Chondrocyte (in vitro differentiated cells): ENCODE results near the gene TESMIN. TPM values are rescaled to one million over a fixed set of nuclear protein-coding genes. Genes with fewer than 3 reads are reported as not detected.

Experiments
- DNase-seq: peaks from one replicate; pipeline ENCODE4 v3.0.0; 2021; ENCODE audit warnings: mixed read lengths, low spot score
- H3K27ac Mint-ChIP-seq: one replicate; pipeline ENCODE4 v1.8.0; 2021; ENCODE audit warnings: mild to moderate bottlenecking, moderate library complexity, mixed read lengths; ENCODE audit not compliant: unreplicated experiment
- H3K27me3 Mint-ChIP-seq: 2 replicates; pipeline ENCODE4 v1.8.0; 2021; ENCODE audit warnings: low read depth, mixed read lengths
- H3K36me3 Mint-ChIP-seq: 2 replicates; pipeline ENCODE4 v1.8.0; 2021; ENCODE audit warnings: low read depth, mixed read lengths
- H3K4me1 Mint-ChIP-seq: 2 replicates; pipeline ENCODE4 v1.8.0; 2021; ENCODE audit warnings: low read depth, mild to moderate bottlenecking, mixed read lengths
- H3K4me3 Mint-ChIP-seq: one replicate; pipeline ENCODE4 v1.8.0; 2021; ENCODE audit warnings: mild to moderate bottlenecking, moderate library complexity, mixed read lengths; ENCODE audit not compliant: unreplicated experiment
- H3K9me3 Mint-ChIP-seq: 2 replicates; pipeline ENCODE4 v1.8.0; 2021; ENCODE audit warnings: low read depth, mixed read lengths
- CTCF ChIP-seq: fragments of 200-600 bp; sonication (generic); IDR thresholded peaks from 2 replicates; pipeline ENCODE4 v1.5.0; 2021; ENCODE audit warnings: antibody characterized with exemption, mild to moderate bottlenecking, moderate library complexity
- total RNA-seq: library from RNA; stranded (reverse); gene quantifications from 3 replicates; pipeline ENCODE4 v1.2.1, GENCODE V29; 2021

TESMIN gene
- total RNA-seq, 1 donor from 2014 or later = 0.37 TPM

GRCh38 chr11:68673306-68673945 is 77.9 kb downstream of the TESMIN start:
- peaks cover 12% of the 10 kb centered on the region for H3K4me1 Mint-ChIP-seq
- H3K4me3 Mint-ChIP-seq = no peak overlapping the region
- H3K27me3 Mint-ChIP-seq = peaks cover 23% of the 10 kb centered on the region
- peaks cover 1% of the 10 kb centered on the region for H3K36me3 Mint-ChIP-seq
- peaks cover 3% of the 10 kb centered on the region for H3K9me3 Mint-ChIP-seq
- TF ChIP-seq CTCF = no peak
- peak; percentile 17 for DNase-seq
- H3K27ac Mint-ChIP-seq = no peak overlapping the region

- Mint-ChIP-seq H3K9me3 (peaks cover 3% of the 10 kb centered on the region), H3K27me3 (peaks cover 32% of the 10 kb centered on the region), H3K36me3 (peaks cover 1% of the 10 kb centered on the region), H3K4me1 (no peaks in the 10 kb centered on the region), H3K27ac (no peak overlapping the region), H3K4me3 (no peak overlapping the region)
- TF ChIP-seq CTCF = no peak
- peak; percentile 46 for DNase-seq
Observed at GRCh38 chr11:68670208-68670992, 80.9 kb downstream of the TESMIN start.

DNA sequence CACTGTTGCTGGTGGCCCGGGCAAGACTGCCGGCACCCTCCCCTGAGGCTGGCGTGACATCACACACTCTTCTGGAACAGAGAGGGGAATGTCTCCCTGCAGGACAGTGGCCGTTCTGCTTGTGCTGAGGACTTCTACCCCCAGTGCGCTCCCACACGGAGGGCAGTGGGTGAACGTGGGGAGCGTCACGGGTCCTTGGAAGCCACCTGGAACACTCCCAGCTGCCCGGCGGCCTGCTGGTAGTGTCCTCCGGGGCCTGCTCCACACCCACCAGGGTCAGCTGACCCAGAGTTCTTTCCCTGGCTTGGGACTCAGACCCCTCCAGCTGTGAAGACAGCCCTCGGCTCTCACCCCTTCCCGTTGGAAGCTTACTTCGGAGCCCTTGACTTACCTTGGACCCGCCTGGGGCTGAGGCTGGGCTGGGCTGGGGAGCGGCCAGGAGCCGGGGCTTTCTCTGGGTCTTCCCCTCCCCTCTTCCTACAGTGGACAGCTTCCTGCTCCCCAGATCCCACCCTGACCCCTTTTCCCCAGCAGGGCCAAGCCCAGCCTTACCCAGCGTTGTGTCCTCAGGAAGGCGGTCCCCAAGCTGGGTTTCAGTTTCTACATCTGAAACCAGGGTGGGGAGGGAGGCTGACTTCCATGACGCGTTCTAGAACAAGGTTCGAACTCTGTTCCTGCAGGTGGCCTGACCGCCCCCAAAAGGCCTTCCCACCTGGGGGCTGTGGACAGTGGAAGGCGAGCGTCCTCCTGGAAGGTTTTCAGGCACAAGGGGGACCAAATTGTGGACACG is 81.8 kb downstream of the TESMIN start:
- Mint-ChIP-seq H3K27me3 (peaks cover 41% of the 10 kb centered on the region), H3K4me1 (no peaks in the 10 kb centered on the region), H3K36me3 (peaks cover 1% of the 10 kb centered on the region), H3K27ac (no peak overlapping the region), H3K4me3 (no peak overlapping the region), H3K9me3 (peaks cover 3% of the 10 kb centered on the region)
- TF ChIP-seq CTCF = no peak
- peak; percentile 72 for DNase-seq

GRCh38 chr11:68667511-68668500 is 83.5 kb downstream of the TESMIN start:
- Mint-ChIP-seq H3K27ac (no peak overlapping the region), H3K36me3 (peaks cover 1% of the 10 kb centered on the region), H3K4me3 (no peak overlapping the region), H3K27me3 (peaks cover 46% of the 10 kb centered on the region), H3K4me1 (no peaks in the 10 kb centered on the region), H3K9me3 (peaks cover 3% of the 10 kb centered on the region)
- DNase-seq = peak; percentile 59
- TF ChIP-seq CTCF = no peak
